Mucosa of stomach (tissue), 1 donor: Measurements from ENCODE around the gene MALT1.

Experiments
- H3K27me3 ChIP-seq: one replicate; pipeline ENCODE4 v1.7.0; 2013; ENCODE audit warnings: mild to moderate bottlenecking, low read length; ENCODE audit not compliant: control insufficient read depth, insufficient read depth
- H3K36me3 ChIP-seq: one replicate; pipeline ENCODE4 v1.7.0; 2013; ENCODE audit warnings: low read length; ENCODE audit not compliant: control insufficient read depth, insufficient read depth
- H3K4me1 ChIP-seq: one replicate; pipeline ENCODE4 v1.7.0; 2013; ENCODE audit warnings: mild to moderate bottlenecking, low read length; ENCODE audit not compliant: control insufficient read depth, insufficient read depth
- H3K4me3 ChIP-seq: one replicate; pipeline ENCODE4 v1.7.0; 2013; ENCODE audit warnings: low read length
- H3K9ac ChIP-seq: one replicate; pipeline ENCODE4 v1.7.0; 2013; ENCODE audit warnings: mild to moderate bottlenecking, low read length, moderate library complexity
- H3K9me3 ChIP-seq: one replicate; pipeline ENCODE4 v1.7.0; 2013; ENCODE audit warnings: mild to moderate bottlenecking, low read length, moderate library complexity; ENCODE audit not compliant: control insufficient read depth
- donor health status: Pancreatic carcinoma.

Gene MALT1

GRCh38 chr18:58674159-58674558 lies 2.9 kb downstream of the MALT1 start:
- Histone ChIP-seq H3K4me3 (no peak overlapping the region), H3K36me3 (no peaks in the 10 kb centered on the region), H3K9me3 (no peaks in the 10 kb centered on the region), H3K9ac (no peak overlapping the region), H3K4me1 (peaks cover 23% of the 10 kb centered on the region), H3K27me3 (no peaks in the 10 kb centered on the region)

GRCh38 chr18:58674863-58675472 lies 3.7 kb downstream of the MALT1 start:
- Histone ChIP-seq H3K9ac (no peak overlapping the region), H3K9me3 (no peaks in the 10 kb centered on the region), H3K27me3 (no peaks in the 10 kb centered on the region), H3K4me1 (peaks cover 21% of the 10 kb centered on the region), H3K4me3 (no peak overlapping the region), H3K36me3 (no peaks in the 10 kb centered on the region)

GRCh38 chr18:58676270-58676669 lies 5.0 kb downstream of the MALT1 start:
- H3K9ac ChIP-seq: no peak overlapping the region
- no peaks in the 10 kb centered on the region for H3K9me3 ChIP-seq
- H3K4me1 ChIP-seq: peaks cover 12% of the 10 kb centered on the region
- H3K4me3 ChIP-seq: no peak overlapping the region
- H3K36me3 ChIP-seq: no peaks in the 10 kb centered on the region
- no peaks in the 10 kb centered on the region for H3K27me3 ChIP-seq

GRCh38 chr18:58682429-58683069 lies 11.3 kb downstream of the MALT1 start:
- no peaks in the 10 kb centered on the region for H3K4me1 ChIP-seq

GRCh38 chr18:58687871-58688308 lies 16.6 kb downstream of the MALT1 start:
- no peaks in the 10 kb centered on the region for H3K36me3 ChIP-seq
- H3K4me3 ChIP-seq: no peak overlapping the region
- H3K4me1 ChIP-seq: no peaks in the 10 kb centered on the region

More at GRCh38 chr18:58682429-58683069, 11.3 kb downstream of the MALT1 start:
- Histone ChIP-seq H3K27me3 (no peaks in the 10 kb centered on the region), H3K9me3 (no peaks in the 10 kb centered on the region), H3K4me3 (no peak overlapping the region), H3K36me3 (no peaks in the 10 kb centered on the region), H3K9ac (no peak overlapping the region)

GRCh38 chr18:58690259-58690658 lies 19.0 kb downstream of the MALT1 start:
- H3K4me3 ChIP-seq: no peak overlapping the region
- H3K4me1 ChIP-seq: no peaks in the 10 kb centered on the region
- no peak overlapping the region for H3K9ac ChIP-seq
- H3K27me3 ChIP-seq: no peaks in the 10 kb centered on the region
- no peaks in the 10 kb centered on the region for H3K9me3 ChIP-seq
- no peaks in the 10 kb centered on the region for H3K36me3 ChIP-seq

More at GRCh38 chr18:58687871-58688308, 16.6 kb downstream of the MALT1 start:
- H3K27me3 ChIP-seq: no peaks in the 10 kb centered on the region
- no peak overlapping the region for H3K9ac ChIP-seq
- H3K9me3 ChIP-seq: no peaks in the 10 kb centered on the region

- H3K9me3 ChIP-seq: no peaks in the 10 kb centered on the region
- H3K4me1 ChIP-seq: no peaks in the 10 kb centered on the region
- H3K27me3 ChIP-seq: no peaks in the 10 kb centered on the region
- H3K36me3 ChIP-seq: no peaks in the 10 kb centered on the region
- H3K9ac ChIP-seq: no peak overlapping the region
- H3K4me3 ChIP-seq: no peak overlapping the region
These were observed 20.0 kb downstream of the MALT1 start for GRCh38 chr18:58691256-58691655.

- Histone ChIP-seq H3K36me3 (no peaks in the 10 kb centered on the region), H3K9ac (no peak overlapping the region), H3K9me3 (no peaks in the 10 kb centered on the region)
These were observed 21.3 kb downstream of the MALT1 start for GRCh38 chr18:58692422-58693185.

GRCh38 chr18:58694221-58694620 lies 23.0 kb downstream of the MALT1 start:
- Histone ChIP-seq H3K9me3 (no peaks in the 10 kb centered on the region), H3K36me3 (no peaks in the 10 kb centered on the region), H3K9ac (no peak overlapping the region), H3K4me3 (no peak overlapping the region), H3K27me3 (no peaks in the 10 kb centered on the region), H3K4me1 (no peaks in the 10 kb centered on the region)

More at GRCh38 chr18:58692422-58693185, 21.3 kb downstream of the MALT1 start:
- no peak overlapping the region for H3K4me3 ChIP-seq
- no peaks in the 10 kb centered on the region for H3K27me3 ChIP-seq
- H3K4me1 ChIP-seq: no peaks in the 10 kb centered on the region

GRCh38 chr18:58694720-58695468 lies 23.6 kb downstream of the MALT1 start:
- H3K27me3 ChIP-seq: no peaks in the 10 kb centered on the region
- H3K4me3 ChIP-seq: no peak overlapping the region
- no peaks in the 10 kb centered on the region for H3K36me3 ChIP-seq
- H3K9ac ChIP-seq: no peak overlapping the region
- H3K9me3 ChIP-seq: no peaks in the 10 kb centered on the region
- H3K4me1 ChIP-seq: no peaks in the 10 kb centered on the region

GRCh38 chr18:58695772-58696171 lies 24.5 kb downstream of the MALT1 start:
- H3K4me3 ChIP-seq: no peak overlapping the region
- no peak overlapping the region for H3K9ac ChIP-seq
- H3K9me3 ChIP-seq: no peaks in the 10 kb centered on the region
- H3K4me1 ChIP-seq: no peaks in the 10 kb centered on the region
- no peaks in the 10 kb centered on the region for H3K36me3 ChIP-seq
- H3K27me3 ChIP-seq: no peaks in the 10 kb centered on the region
